ENCODE data around the gene FOXK2.

DNA sequence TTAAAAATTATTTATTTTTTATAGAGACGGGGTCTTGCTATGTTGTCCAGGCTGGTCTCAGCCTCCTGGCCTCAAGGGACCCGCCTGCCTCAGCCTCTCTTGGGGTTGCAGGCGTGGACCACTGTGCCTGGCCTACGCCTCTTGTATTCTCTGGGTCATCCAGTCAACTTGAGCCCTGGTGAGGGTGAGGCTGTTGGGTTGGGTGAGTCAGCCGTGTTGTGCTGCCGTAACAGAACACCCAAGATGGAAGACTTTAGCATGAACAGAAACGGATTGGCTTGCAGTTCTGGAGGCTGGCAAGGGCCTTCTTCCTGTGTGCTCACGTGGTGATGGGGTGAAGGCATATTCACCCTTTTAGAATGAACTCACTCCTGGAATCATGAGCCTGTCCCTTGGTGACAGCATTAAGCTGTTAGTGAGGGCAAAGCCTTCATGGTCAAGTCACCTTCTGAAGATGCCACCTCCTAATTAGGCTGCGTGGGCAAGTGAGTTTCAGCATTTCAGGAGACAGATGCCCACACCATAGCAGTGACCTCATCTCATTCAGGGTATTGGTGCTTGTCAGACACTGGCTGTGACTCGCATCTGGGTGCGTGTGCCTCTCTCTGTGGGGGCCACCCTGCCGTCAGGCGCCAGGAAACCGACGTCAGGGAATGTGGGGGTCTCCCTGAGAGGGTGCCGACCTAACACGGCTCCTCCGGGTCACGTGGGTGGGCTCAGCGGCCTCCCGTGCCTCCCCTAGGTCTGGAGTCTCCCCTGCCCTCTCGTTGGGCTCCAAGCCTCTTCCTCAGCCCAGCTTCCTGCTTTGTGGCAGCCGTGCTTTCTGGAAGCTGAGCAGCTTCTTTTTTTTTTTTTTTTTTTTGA, 79.0 kb downstream of the FOXK2 start:
- TF ChIP-seq, protein P1, sequence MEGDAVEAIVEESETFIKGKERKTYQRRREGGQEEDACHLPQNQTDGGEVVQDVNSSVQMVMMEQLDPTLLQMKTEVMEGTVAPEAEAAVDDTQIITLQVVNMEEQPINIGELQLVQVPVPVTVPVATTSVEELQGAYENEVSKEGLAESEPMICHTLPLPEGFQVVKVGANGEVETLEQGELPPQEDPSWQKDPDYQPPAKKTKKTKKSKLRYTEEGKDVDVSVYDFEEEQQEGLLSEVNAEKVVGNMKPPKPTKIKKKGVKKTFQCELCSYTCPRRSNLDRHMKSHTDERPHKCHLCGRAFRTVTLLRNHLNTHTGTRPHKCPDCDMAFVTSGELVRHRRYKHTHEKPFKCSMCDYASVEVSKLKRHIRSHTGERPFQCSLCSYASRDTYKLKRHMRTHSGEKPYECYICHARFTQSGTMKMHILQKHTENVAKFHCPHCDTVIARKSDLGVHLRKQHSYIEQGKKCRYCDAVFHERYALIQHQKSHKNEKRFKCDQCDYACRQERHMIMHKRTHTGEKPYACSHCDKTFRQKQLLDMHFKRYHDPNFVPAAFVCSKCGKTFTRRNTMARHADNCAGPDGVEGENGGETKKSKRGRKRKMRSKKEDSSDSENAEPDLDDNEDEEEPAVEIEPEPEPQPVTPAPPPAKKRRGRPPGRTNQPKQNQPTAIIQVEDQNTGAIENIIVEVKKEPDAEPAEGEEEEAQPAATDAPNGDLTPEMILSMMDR (IDR thresholded peaks at IDR 0.05) = no peak
- TF ChIP-seq POLR2A (IDR thresholded peaks at IDR 0.05) = no peak
